H9 (cell line): ENCODE results near the gene CYP19A1. TPM values are rescaled to one million over a fixed set of nuclear protein-coding genes. Genes with fewer than 3 reads are reported as not detected.

Experiments used
- DNase-seq: peaks from one replicate; pipeline ENCODE4 v3.0.0-alpha.2; 2017
- H2AFZ ChIP-seq: one replicate; pipeline ENCODE4 v1.6.1; 2013; ENCODE audit warnings: mild to moderate bottlenecking, low read length, control low read depth, moderate library complexity
- H2AK5ac ChIP-seq: 2 replicates; pipeline ENCODE4 v1.6.1; 2013; ENCODE audit warnings: low read length, control low read depth, mixed read lengths; ENCODE audit not compliant: insufficient read length
- H2BK120ac ChIP-seq: one replicate; pipeline ENCODE4 v1.6.1; 2013; ENCODE audit warnings: low read depth, mild to moderate bottlenecking, low read length, control low read depth, inconsistent platforms; ENCODE audit not compliant: poor library complexity, severe bottlenecking
- H2BK12ac ChIP-seq: 2 replicates; pipeline ENCODE4 v1.6.1; 2013; ENCODE audit warnings: low read length, control low read depth, mixed read lengths, low read depth; ENCODE audit not compliant: insufficient read length
- H2BK15ac ChIP-seq: 2 replicates; pipeline ENCODE4 v1.6.1; 2013; ENCODE audit warnings: low read depth, low read length, control low read depth
- H2BK20ac ChIP-seq: one replicate; pipeline ENCODE4 v1.6.1; 2013; ENCODE audit warnings: low read depth, mild to moderate bottlenecking, low read length, control low read depth, inconsistent platforms; ENCODE audit not compliant: poor library complexity, severe bottlenecking
- H2BK5ac ChIP-seq: 2 replicates; pipeline ENCODE4 v1.6.1; 2013; ENCODE audit warnings: low read length, control low read depth, mixed read lengths; ENCODE audit not compliant: insufficient read length
- H3K14ac ChIP-seq: 2 replicates; pipeline ENCODE4 v1.6.1; 2013; ENCODE audit warnings: low read length, control low read depth; ENCODE audit not compliant: insufficient read depth
- H3K18ac ChIP-seq: 2 replicates; pipeline ENCODE4 v1.6.1; 2013; ENCODE audit warnings: low read depth, mild to moderate bottlenecking, mixed read lengths, low read length, control low read depth; ENCODE audit not compliant: insufficient read length
- H3K23ac ChIP-seq: 2 replicates; pipeline ENCODE4 v1.6.1; 2013; ENCODE audit warnings: low read length, control low read depth, mixed read lengths, low read depth; ENCODE audit not compliant: insufficient read length
- H3K23me2 ChIP-seq: 2 replicates; pipeline ENCODE4 v1.6.1; 2013; ENCODE audit warnings: low read depth, mild to moderate bottlenecking, mixed read lengths, low read length, control low read depth; ENCODE audit not compliant: insufficient read length, poor library complexity, severe bottlenecking
- H3K27ac ChIP-seq: 2 replicates; pipeline ENCODE4 v1.5.1; 2013; ENCODE audit warnings: low read length, control low read depth, mixed read lengths, low read depth; ENCODE audit not compliant: insufficient read length
- H3K27me3 ChIP-seq: 2 replicates; pipeline ENCODE4 v1.6.1; 2013; ENCODE audit warnings: low read length, control low read depth, inconsistent platforms; ENCODE audit not compliant: insufficient read depth
- H3K4ac ChIP-seq: 2 replicates; pipeline ENCODE4 v1.6.1; 2013; ENCODE audit warnings: low read depth, mild to moderate bottlenecking, control low read depth, inconsistent platforms, low read length, moderate library complexity
- H3K4me1 ChIP-seq: 2 replicates; pipeline ENCODE4 v1.6.1; 2013; ENCODE audit warnings: low read length, control low read depth, inconsistent platforms; ENCODE audit not compliant: insufficient read depth
- H3K4me2 ChIP-seq: 2 replicates; pipeline ENCODE4 v1.6.1; 2013; ENCODE audit warnings: low read length, control low read depth, mixed read lengths; ENCODE audit not compliant: insufficient read length, insufficient read depth
- H3K56ac ChIP-seq: 2 replicates; pipeline ENCODE4 v1.6.1; 2013; ENCODE audit warnings: low read depth, mild to moderate bottlenecking, mixed read lengths, low read length, control low read depth; ENCODE audit not compliant: insufficient read length
- H3K79me1 ChIP-seq: 2 replicates; pipeline ENCODE4 v1.6.1; 2013; ENCODE audit warnings: low read depth, mild to moderate bottlenecking, moderate library complexity, low read length, control low read depth, inconsistent platforms; ENCODE audit not compliant: insufficient read depth, poor library complexity, severe bottlenecking
- H3K79me2 ChIP-seq: 2 replicates; pipeline ENCODE4 v1.6.1; 2013; ENCODE audit warnings: low read length, control low read depth, inconsistent platforms; ENCODE audit not compliant: insufficient read depth
- H3K9ac ChIP-seq: 2 replicates; pipeline ENCODE4 v1.6.1; 2013; ENCODE audit warnings: low read length, control low read depth, mixed read lengths; ENCODE audit not compliant: insufficient read length; ENCODE audit errors: extremely low read depth
- H3K9me3 ChIP-seq: one replicate; pipeline ENCODE4 v1.6.1; 2013; ENCODE audit warnings: low read depth, low read length, inconsistent platforms; ENCODE audit not compliant: control insufficient read depth
- H3T11ph ChIP-seq: one replicate; pipeline ENCODE4 v1.6.1; 2013; ENCODE audit warnings: mild to moderate bottlenecking, low read length, control low read depth, inconsistent platforms
- H4K20me1 ChIP-seq: one replicate; pipeline ENCODE4 v1.6.1; 2013; ENCODE audit not compliant: control insufficient read depth, insufficient read length, insufficient read depth
- H4K5ac ChIP-seq: 2 replicates; pipeline ENCODE4 v1.6.1; 2013; ENCODE audit warnings: low read depth, mild to moderate bottlenecking, mixed read lengths, low read length, control low read depth; ENCODE audit not compliant: insufficient read length
- H4K8ac ChIP-seq: replicated peaks from 2 replicates; pipeline ENCODE4 v1.6.1; 2013; ENCODE audit warnings: low read length, control low read depth, mixed read lengths, low read depth; ENCODE audit not compliant: insufficient read length
- H4K91ac ChIP-seq: 2 replicates; pipeline ENCODE4 v1.6.1; 2013; ENCODE audit warnings: low read depth, mild to moderate bottlenecking, moderate library complexity, mixed read lengths, low read length, control low read depth; ENCODE audit not compliant: insufficient read length
- H3K27ac Mint-ChIP-seq, 3 experiments: 2 replicates in 2 of 3; 3 replicates in 1 of 3; pipeline ENCODE4 v1.8.0; 2020 to 2021; ENCODE audit warnings: mixed read lengths in 3 of 3, mild to moderate bottlenecking in 1 of 3, moderate library complexity in 1 of 3
- H3K27me3 Mint-ChIP-seq: 2 replicates; pipeline ENCODE4 v1.8.0; 2021; ENCODE audit warnings: low read depth, mild to moderate bottlenecking, moderate library complexity, mixed read lengths
- H3K36me3 Mint-ChIP-seq, 3 experiments: 2 replicates in 2 of 3; 3 replicates in 1 of 3; pipeline ENCODE4 v1.8.0; 2020 to 2021; ENCODE audit warnings: low read depth in 3 of 3, mixed read lengths in 3 of 3; ENCODE audit not compliant: insufficient read depth in 1 of 3
- H3K4me1 Mint-ChIP-seq, 2 experiments: 2 replicates each; pipeline ENCODE4 v1.8.0; 2020; ENCODE audit warnings: mixed read lengths in 2 of 2
- H3K4me3 Mint-ChIP-seq, 2 experiments: 2 replicates in 1 of 2; 3 replicates in 1 of 2; pipeline ENCODE4 v1.8.0; 2020 to 2021; ENCODE audit warnings: mild to moderate bottlenecking in 2 of 2, mixed read lengths in 2 of 2, moderate library complexity in 1 of 2
- H3K9me3 Mint-ChIP-seq, 2 experiments: 2 replicates in 1 of 2; 3 replicates in 1 of 2; pipeline ENCODE4 v1.8.0; 2020; ENCODE audit warnings: mild to moderate bottlenecking in 2 of 2, mixed read lengths in 2 of 2, moderate library complexity in 1 of 2
- WGBS: extraction: QIAGEN DNeasy Blood & Tissue Kit; methylation state at CpG from one replicate; pipeline ENCODE4 v1.1.7; 2013; ENCODE audit warnings: missing lambda C conversion rate, low lambda C conversion rate, mixed read lengths; ENCODE audit not compliant: insufficient read length; ENCODE audit errors: extremely low coverage; 5-methylcytosine and 5-hydroxymethylcytosine counted together
- total RNA-seq: library from RNA; stranded (reverse); gene quantifications from 2 replicates; pipeline ENCODE4 v1.2.1, GENCODE V29; 2021
- TF ChIP-seq, protein P1 (sequence below): fragments of 200-600 bp; sonication (generic); conservative IDR thresholded peaks from 3 replicates; pipeline ENCODE4 v1.8.0; 2021; ENCODE audit warnings: antibody characterized with exemption, mild to moderate bottlenecking

CYP19A1 gene
- total RNA-seq, 1 experiment from 2014 or later = not detected

DNA sequence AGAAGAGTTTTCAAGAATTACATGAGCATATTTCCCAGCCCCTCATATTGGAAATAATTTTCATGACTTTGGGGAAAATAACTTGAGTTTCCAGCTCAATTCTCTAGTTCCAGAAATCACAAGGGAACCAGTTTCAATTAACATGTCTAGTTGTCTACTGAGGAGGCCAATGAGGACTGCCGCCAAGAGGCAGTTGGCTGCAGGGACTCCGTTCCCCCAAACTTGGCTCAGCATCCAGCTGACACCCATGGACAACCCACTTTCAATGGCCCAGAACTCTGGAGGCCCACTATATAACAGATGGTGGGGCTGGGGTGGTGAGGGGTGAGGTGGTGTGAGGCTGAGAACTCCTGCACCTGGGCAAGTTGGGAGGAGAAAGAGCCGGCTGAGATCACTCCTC, 157.2 kb downstream of the CYP19A1 start:
- Histone ChIP-seq H2BK5ac (no peak overlapping the region), H4K91ac (no peak overlapping the region), H2BK15ac (no peak overlapping the region), H3K23ac (no peak overlapping the region), H3K27ac (no peak overlapping the region), H3K4ac (no peak overlapping the region), H3K18ac (no peak overlapping the region), H3K4me1 (no peaks in the 10 kb centered on the region), H2BK120ac (no peak overlapping the region), H3K4me2 (no peak overlapping the region), H3K27me3 (no peaks in the 10 kb centered on the region; the same call in 1 of the 2 replicates), H3K9me3 (no peaks in the 10 kb centered on the region), H3K23me2 (no peaks in the 10 kb centered on the region), H2BK20ac (no peak overlapping the region), H2AK5ac (no peak overlapping the region), H3K79me1 (no peaks in the 10 kb centered on the region), H3T11ph (no peak overlapping the region), H3K9ac (no peak overlapping the region), H4K8ac (no peak overlapping the region), H3K56ac (no peak overlapping the region), H2BK12ac (no peak overlapping the region), H3K79me2 (no peaks in the 10 kb centered on the region), H4K20me1 (no peaks in the 10 kb centered on the region), H3K14ac (no peak overlapping the region), H2AFZ (no peak overlapping the region), H4K5ac (no peak overlapping the region)
- no peak for DNase-seq
- TF ChIP-seq, protein P1, sequence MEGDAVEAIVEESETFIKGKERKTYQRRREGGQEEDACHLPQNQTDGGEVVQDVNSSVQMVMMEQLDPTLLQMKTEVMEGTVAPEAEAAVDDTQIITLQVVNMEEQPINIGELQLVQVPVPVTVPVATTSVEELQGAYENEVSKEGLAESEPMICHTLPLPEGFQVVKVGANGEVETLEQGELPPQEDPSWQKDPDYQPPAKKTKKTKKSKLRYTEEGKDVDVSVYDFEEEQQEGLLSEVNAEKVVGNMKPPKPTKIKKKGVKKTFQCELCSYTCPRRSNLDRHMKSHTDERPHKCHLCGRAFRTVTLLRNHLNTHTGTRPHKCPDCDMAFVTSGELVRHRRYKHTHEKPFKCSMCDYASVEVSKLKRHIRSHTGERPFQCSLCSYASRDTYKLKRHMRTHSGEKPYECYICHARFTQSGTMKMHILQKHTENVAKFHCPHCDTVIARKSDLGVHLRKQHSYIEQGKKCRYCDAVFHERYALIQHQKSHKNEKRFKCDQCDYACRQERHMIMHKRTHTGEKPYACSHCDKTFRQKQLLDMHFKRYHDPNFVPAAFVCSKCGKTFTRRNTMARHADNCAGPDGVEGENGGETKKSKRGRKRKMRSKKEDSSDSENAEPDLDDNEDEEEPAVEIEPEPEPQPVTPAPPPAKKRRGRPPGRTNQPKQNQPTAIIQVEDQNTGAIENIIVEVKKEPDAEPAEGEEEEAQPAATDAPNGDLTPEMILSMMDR = no peak
- H3K4me3 Mint-ChIP-seq = no peak overlapping the region
- peaks cover 0 to 3% of the 10 kb centered on the region in 2 experiments; a peak in 2 of 5 replicates for H3K9me3 Mint-ChIP-seq
- 0 out of 4 replicates have a peak, but pooled peaks cover 0 to 2% of the 10 kb centered on the region in 2 experiments for H3K4me1 Mint-ChIP-seq
- no peaks in the 10 kb centered on the region; the same call in 1 of the 2 replicates for H3K27me3 Mint-ChIP-seq
- H3K27ac Mint-ChIP-seq = 0 out of 7 replicates have a peak overlapping the region, but pooled peaks of 1 of the 3 experiments have one; percentile 23
- H3K36me3 Mint-ChIP-seq = no peaks in the 10 kb centered on the region; a peak in 1 of 7 replicates
- no CpG with 5 or more reads among the region's 3 CpGs for WGBS
